Pancreas (tissue), 10 donors: ENCODE data around the gene KLHL8. TPM values are rescaled to one million over a fixed set of nuclear protein-coding genes. Genes with fewer than 3 reads are reported as not detected.
A peak's percentile ranks its signal among the peaks of the same experiment; 100 is the strongest.

ENCODE experiments used
- ATAC-seq, 4 donors: fragments of 200-7000 bp; cut with Tn5 transposase; one replicate each; pipeline versions ENCODE4 v1.8.0 to v1.9.1; 2020; ENCODE audit warnings: mild to moderate bottlenecking in 4 of 4, moderate library complexity in 4 of 4
- DNase-seq, 6 donors: peaks; one replicate each; pipeline ENCODE4 v3.0.0-alpha.2; 2020
- FAIRE-seq: peaks from 2 replicates; lab custom pipeline; 2012; peaks lifted over from hg19 to GRCh38; lab: Jason Lieb, UNC
- H3K27ac ChIP-seq, 4 donors: fragments of 200-600 bp; sonication (generic); 1 replicate in 3 of 4; 2 replicates in 1 of 4; pipeline versions ENCODE4 v1.5.0 to v1.8.0; 2020
- H3K27me3 ChIP-seq, 4 donors: fragments of 200-600 bp; one replicate each; pipeline ENCODE4 v1.8.0; 2021
- H3K36me3 ChIP-seq, 3 donors: fragments of 200-600 bp; sonication (generic) in 1 of 3; one replicate each; pipeline versions ENCODE4 v1.5.0 to v1.8.0; 2020 to 2021
- H3K4me1 ChIP-seq, 3 donors: fragments of 200-600 bp; one replicate each; pipeline ENCODE4 v1.8.0; 2021
- H3K4me3 ChIP-seq, 4 donors: fragments of 200-600 bp; sonication (generic) in 2 of 4; one replicate each; pipeline versions ENCODE4 v1.5.0 to v1.8.0; 2020 to 2021
- H3K9me3 ChIP-seq, 4 donors: fragments of 200-600 bp; one replicate each; pipeline ENCODE4 v1.8.0; 2021
- CTCF ChIP-seq, 4 donors: fragments of 200-600 bp; sonication (generic) in 3 of 4; IDR thresholded peaks; one replicate each; pipeline versions ENCODE4 v1.5.0 to v1.8.0; 2021; ENCODE audit warnings: antibody characterized with exemption in 4 of 4
- whole genome bisulfite sequencing, 2 donors: extraction: QIAGEN DNeasy Blood & Tissue Kit; methylation state at CpG; one replicate each; pipeline ENCODE4 v1.1.7; 2013; 5-methylcytosine and 5-hydroxymethylcytosine counted together
- intact Hi-C, 3 donors: fragments of 100-400 bp; cut with DNase I; formaldehyde crosslinking; loops; one replicate each; pipeline versions ENCODE4 v1.11.1 to v1.14.2; 2022
- polyA plus RNA-seq, 2 donors: library from polyadenylated mRNA; stranded (reverse); fragments of 200-250 nt; gene quantifications; one replicate each; pipeline ENCODE4 v1.2.3, GENCODE V29; 2013
- total RNA-seq, 6 donors: library from RNA; stranded (reverse); fragmentation: NEBNext Ultra II Directional in 4 of 6; extraction: Animal tissue kit (Norgen Biotek cat#: 25700) in 4 of 6; gene quantifications; one replicate each; pipeline versions ENCODE4 v1.2.1 to v1.2.4, GENCODE V29; 2021 to 2023
- donor health status: healthy with polysubstance abuse.
- donor health status: DM: no; HTN: no; CAD: no; lungs with moderate emphysema.
- donor health status: DM: no; HTN: no; CAD: no.
- donor health status: control.
- donor health status: control.
- donor health status: Bipolar disorder and iron deficiency.
- donor health status: DM: yes; HTN: yes; CAD: no.
- donor health status: DM: no; HTN: no; CAD: no.
- donor health status: DM: no; HTN: no; CAD: no.
- donor health status: DM: yes; HTN: yes; CAD: no.

Gene KLHL8
- total RNA-seq: 1 to 10 TPM; 4.0 to 9.8 (median 6.0) TPM
- 1 to 10 TPM; 1.7 to 3.4 TPM for polyA plus RNA-seq

GRCh38 chr4:87220094-87220822, at the start of gene KLHL8:
TSS of gene KLHL8 (minus strand) at chr4:87220618. CDS start at chr4:87195539, 25,079 bp downstream.
- Histone ChIP-seq H3K4me3 (peak within 1 kb of the TSS; percentile 63 to 86 (median 82)), H3K9me3 (no peaks in the 10 kb centered on the region), H3K4me1 (peaks cover 0 to 8% (median 6%) of the 10 kb centered on the region in 3 donors), H3K36me3 (no peaks in the 10 kb centered on the region), H3K27me3 (no peaks in the 10 kb centered on the region), H3K27ac (peak within 1 kb of the TSS; percentile 78 to 88 (median 86))
- DNase-seq (peak; percentile 80 to 91 (median 84)), ATAC-seq (peak; percentile 95 to 98 (median 97)), FAIRE-seq (no peak)
- TF ChIP-seq CTCF (IDR thresholded peaks at IDR 0.05): no peak
- 0 to 1% methylated on average over 67 to 70 of the region's 70 CpGs for WGBS, 2 donors
- intact Hi-C loops: no loop called here

- intact Hi-C loops: no loop called here
- FAIRE-seq (peak; percentile 29), DNase-seq (peak in 3 of 6 donors; percentile 6 to 40 (median 16)), ATAC-seq (peak; percentile 71 to 94 (median 91))
- WGBS, 2 donors: 11 to 12% methylated on average over 3 of the region's 3 CpGs
- Histone ChIP-seq H3K9me3 (no peaks in the 10 kb centered on the region), H3K4me1 (no peaks in the 10 kb centered on the region), H3K4me3 (no peak overlapping the region), H3K27me3 (no peaks in the 10 kb centered on the region), H3K27ac (no peak overlapping the region), H3K36me3 (no peaks in the 10 kb centered on the region)
- peak in 2 of 4 donors; percentile 20 to 32 for TF ChIP-seq CTCF (IDR thresholded peaks at IDR 0.05)
These were observed 49.7 kb upstream of the KLHL8 start for GRCh38 chr4:87270144-87270543.

GRCh38 chr4:87268411-87268810, 48.0 kb upstream of the KLHL8 start:
- TF ChIP-seq CTCF (IDR thresholded peaks at IDR 0.05): no peak
- FAIRE-seq (no peak), DNase-seq (no peak), ATAC-seq (no peak)
- H3K36me3 ChIP-seq: no peaks in the 10 kb centered on the region
- no peak overlapping the region for H3K4me3 ChIP-seq
- H3K4me1 ChIP-seq: no peaks in the 10 kb centered on the region
- 87 to 93% methylated on average over 5 of the region's 5 CpGs for WGBS, 2 donors
- H3K9me3 ChIP-seq: no peaks in the 10 kb centered on the region
- intact Hi-C loops: loop anchor here in 1 of 3 donors (10.0 kb wide), 1 partner anchor 196 kb away; no protein-coding TSS in a partner anchor
- no peak overlapping the region for H3K27ac ChIP-seq
- H3K27me3 ChIP-seq: no peaks in the 10 kb centered on the region

- H3K9me3 ChIP-seq: no peaks in the 10 kb centered on the region
- DNase-seq: no peak
- H3K4me3 ChIP-seq: no peak overlapping the region
- no peak for TF ChIP-seq CTCF (IDR thresholded peaks at IDR 0.05)
- no peaks in the 10 kb centered on the region for H3K27me3 ChIP-seq
- H3K27ac ChIP-seq: no peak overlapping the region
- FAIRE-seq: no peak
- WGBS, 2 donors: 30 to 35% methylated on average over 3 of the region's 3 CpGs
- ATAC-seq: no peak
- H3K4me1 ChIP-seq: no peaks in the 10 kb centered on the region
- intact Hi-C loops: loop anchor here in 1 of 3 donors (10.0 kb wide), 1 partner anchor 198 kb away; no protein-coding TSS in a partner anchor
- no peaks in the 10 kb centered on the region for H3K36me3 ChIP-seq
These were observed 46.6 kb upstream of the KLHL8 start for GRCh38 chr4:87266986-87267385.

- H3K4me1 ChIP-seq: no peaks in the 10 kb centered on the region
- H3K27ac ChIP-seq: no peak overlapping the region
- no peak for DNase-seq
- H3K9me3 ChIP-seq: no peaks in the 10 kb centered on the region
- WGBS, 2 donors: 86 to 98% methylated on average over 1 of the region's 1 CpG
- H3K4me3 ChIP-seq: no peak overlapping the region
- TF ChIP-seq CTCF (IDR thresholded peaks at IDR 0.05): no peak
- ATAC-seq: no peak
- intact Hi-C loops: loop anchor here in 1 of 3 donors (10.0 kb wide), 1 partner anchor 202 kb away; no protein-coding TSS in a partner anchor
- H3K27me3 ChIP-seq: no peaks in the 10 kb centered on the region
- FAIRE-seq: no peak
- H3K36me3 ChIP-seq: no peaks in the 10 kb centered on the region
These were observed 42.5 kb upstream of the KLHL8 start for GRCh38 chr4:87262886-87263285.
